ENCODE measurements around the gene RSAD1.

The RSAD1 gene

DNA sequence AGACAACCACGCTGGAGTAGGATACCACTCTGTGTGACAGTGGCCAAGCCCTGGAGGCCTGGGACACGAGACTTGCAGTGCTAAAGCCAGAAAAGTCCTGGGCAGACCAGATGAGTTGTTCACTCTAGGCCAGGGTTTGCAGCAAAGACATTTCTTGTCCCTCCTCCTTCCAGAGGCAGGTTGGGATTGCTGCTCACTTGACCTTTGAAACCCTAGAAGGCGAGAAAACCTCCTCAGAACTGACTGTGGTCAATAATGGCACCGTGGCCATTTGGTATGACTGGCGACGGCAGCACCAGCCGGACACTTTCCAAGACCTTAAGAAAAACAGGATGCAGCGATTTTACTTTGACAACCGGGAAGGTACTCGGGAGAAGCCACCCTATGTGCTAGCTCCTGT, 44.1 kb downstream of the RSAD1 start:
- no peak for DNase-seq

GRCh38 chr17:50523208-50523607, 44.5 kb downstream of the RSAD1 start:
- no peak for DNase-seq

DNA sequence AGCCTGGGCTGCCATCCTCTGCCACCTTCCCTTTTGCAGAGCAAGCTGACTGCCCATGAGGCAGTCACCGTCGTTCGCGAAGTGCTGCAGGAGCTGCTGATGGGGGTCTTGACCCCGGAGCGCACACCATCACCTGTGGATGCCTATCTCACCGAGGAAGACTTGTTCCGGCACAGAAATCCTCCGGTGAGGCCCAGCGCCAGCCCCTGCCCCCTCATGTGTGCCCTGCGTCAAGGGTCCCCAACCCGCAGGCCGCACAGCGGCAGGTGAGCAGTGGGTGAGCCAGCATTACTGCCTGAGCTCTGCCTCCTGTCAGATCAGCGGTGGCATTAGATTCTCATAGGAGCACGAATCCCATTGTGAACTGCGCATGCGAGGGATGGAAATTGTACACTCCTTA, 46.2 kb downstream of the RSAD1 start:
- no peak for DNase-seq

- DNase-seq = no peak
These were observed 48.6 kb downstream of the RSAD1 start for GRCh38 chr17:50527155-50527762.

DNA sequence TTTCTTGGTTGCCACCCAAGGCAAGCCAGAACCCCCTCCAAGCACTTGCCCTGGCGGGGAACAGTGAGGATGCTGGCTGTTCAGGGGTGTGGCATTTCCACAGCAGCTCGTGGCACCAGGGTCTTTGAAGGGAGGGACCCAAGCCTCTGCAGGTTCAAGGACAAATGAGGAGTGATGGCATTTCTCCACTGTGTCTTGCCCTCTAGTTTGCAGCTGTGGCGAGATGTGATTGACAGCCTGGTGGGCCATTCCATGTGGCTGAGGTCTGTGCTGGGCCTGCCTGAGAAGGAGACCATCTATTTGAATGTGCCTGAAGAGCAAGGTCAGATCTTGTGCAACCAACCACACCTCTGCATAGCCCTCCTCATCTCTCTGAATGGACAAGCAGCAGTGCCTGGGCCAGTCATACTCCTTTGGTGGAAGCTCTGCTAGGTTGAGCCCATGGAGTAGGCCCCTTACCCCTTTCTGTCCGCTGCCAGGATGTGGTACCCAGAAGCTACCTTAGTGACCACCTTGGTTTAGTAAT, 49.4 kb downstream of the RSAD1 start:
- DNase-seq = no peak

DNA sequence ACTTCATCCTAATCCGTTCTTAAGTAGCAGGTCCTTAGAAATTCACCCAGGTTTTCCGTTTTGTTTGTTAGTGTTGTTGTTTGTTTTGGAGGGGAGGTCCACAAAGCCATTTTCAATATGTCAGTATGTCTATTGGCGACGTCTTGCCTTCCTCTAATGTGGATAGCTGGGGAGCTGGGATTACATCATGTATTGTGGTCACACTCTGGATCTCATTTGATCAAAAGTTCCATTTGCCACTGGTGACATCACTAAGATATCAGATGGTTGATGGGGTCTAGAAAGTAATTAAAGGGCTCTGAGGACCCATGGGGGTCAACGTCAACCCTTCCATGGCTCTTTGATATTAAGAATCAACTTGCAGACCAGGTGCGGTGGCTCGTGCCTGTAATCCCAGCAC, 51.2 kb downstream of the RSAD1 start:
- no peak for DNase-seq

DNA sequence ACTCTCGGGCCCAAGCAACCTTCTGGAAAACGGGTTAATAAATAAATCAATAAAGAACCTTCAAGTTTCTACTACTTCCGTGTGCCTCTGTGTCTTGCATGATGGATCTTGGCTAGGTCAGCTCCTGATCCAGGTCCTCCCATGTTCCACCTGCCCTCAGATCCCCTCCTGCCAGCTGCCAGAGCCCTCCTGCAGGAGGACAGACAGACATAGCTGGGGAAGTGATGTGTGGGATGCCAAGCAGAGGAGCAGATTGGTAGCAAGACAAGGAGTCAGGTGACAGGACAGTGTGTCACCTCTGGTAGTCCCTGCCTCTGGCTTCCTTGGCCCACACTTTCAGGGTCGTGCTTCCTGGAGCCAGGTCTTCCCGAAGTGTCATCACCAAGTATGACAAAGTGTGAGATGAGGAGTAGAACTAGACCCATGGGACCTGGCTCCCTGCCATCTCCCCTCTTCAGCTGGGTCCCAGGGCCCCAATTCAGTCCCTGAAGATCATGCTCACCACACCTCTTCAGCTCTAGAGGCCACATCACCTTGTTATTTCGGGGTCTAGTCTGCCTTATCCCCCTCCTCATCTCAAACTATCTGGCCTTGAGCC, 52.9 kb downstream of the RSAD1 start:
- DNase-seq = no peak

DNA sequence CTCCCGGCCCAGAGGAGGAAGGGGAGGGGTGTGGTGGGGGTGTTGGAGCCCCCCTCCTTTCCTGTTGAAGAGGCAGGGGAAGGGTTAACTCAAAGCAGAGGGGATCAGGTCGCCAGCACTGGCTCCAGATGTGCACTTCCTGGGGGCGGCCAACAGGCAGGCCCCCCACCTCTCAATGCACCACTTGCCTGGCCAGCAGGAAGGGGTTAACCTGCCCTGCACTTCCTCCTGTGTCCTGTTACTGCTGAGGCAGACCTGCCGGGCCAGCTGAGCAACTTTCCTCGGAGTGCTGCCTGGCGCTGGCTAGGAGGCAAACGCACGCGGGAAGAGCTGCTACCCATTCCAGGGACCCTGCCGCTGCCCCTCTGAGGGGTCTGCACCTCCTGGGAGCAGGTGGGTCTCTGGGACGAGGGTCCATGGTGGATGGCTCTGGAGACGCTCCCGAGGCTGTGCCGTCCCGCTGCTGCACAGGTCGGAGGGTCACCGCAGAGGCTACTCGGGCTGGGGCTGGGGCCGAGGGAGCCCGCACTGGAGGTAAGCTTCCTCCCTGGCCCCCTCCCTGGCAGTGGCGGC, 53.9 kb downstream of the RSAD1 start, which contains the start of gene EPN3:
EPN3 (plus strand) TSS at position 284 of the 573 bp plus-strand sequence. CDS start 3,822 bp downstream, outside the sequence.
- no peak for DNase-seq

- DNase-seq = no peak
These were observed 54.5 kb downstream of the RSAD1 start for GRCh38 chr17:50533185-50533584.

- no peak for DNase-seq
These were observed 55.1 kb downstream of the RSAD1 start for GRCh38 chr17:50533720-50534148.

- no peak for DNase-seq
These were observed 55.7 kb downstream of the RSAD1 start for GRCh38 chr17:50534222-50534978.

DNA sequence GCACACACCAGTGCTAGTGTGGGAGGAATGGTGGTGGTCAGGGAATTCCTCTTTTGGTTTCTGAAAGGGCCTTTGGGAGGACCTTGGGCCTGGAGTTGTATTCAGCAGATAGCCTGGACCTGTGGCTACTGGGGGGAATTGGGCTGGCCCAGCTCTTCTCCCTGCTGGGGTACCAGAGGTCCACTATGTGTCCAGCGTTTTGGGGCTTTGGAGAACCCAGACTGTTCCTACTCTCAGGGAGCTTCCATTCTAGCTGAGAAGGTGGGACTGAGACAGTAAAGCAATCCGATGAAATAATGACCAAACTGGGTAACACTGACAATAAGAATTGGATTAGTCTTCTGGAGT, 56.3 kb downstream of the RSAD1 start:
- DNase-seq = no peak

- no peak for DNase-seq
These were observed 56.7 kb downstream of the RSAD1 start for GRCh38 chr17:50535407-50535806.

All from NCI-H1417 treated with DMSO at 0.1 percent for 48 hours (cell line).